K562 (cell line): ENCODE measurements around the gene ATP2A1. TPM values are rescaled to one million over a fixed set of nuclear protein-coding genes. Genes with fewer than 3 reads are reported as not detected.

Experiments used
- HDAC6 ChIP-seq: IDR thresholded peaks from 2 replicates; pipeline ENCODE4 v1.6.1; 2012; ENCODE audit warnings: low read depth, mild to moderate bottlenecking, control low read depth, inconsistent platforms, low read length, moderate library complexity
- NR2C2 ChIP-seq, 2 experiments: fragments of 200-800 bp in 1 of 2; sonication (Bioruptor generic) in 1 of 2; sonication (generic) in 1 of 2; formaldehyde crosslinking in 1 of 2; IDR thresholded peaks; 2 replicates each; pipeline versions ENCODE4 v1.6.1 to v1.8.0; 2016 to 2022; ENCODE audit warnings: mild to moderate bottlenecking in 1 of 2, missing compliant biosample characterization in 1 of 2, missing genetic modification characterization in 1 of 2, missing genetic modification reagents in 1 of 2
- polyA plus RNA-seq, 8 experiments: library from polyadenylated mRNA; depleted of rRNA in 4 of 8; stranded (reverse) in 5 of 8; unstranded in 3 of 8; fragments of >200 nt; fragmentation: Nextera tagmentation in 2 of 8; fragmentation: Illumina TruSeq in 1 of 8; extraction: Ambion mirVana in 2 of 8; extraction: Trizol in 1 of 8; gene quantifications; 2 replicates each; pipeline versions ENCODE4 v1.2.1 to v1.2.3, GENCODE V29; 2011 to 2014; ENCODE audit warnings: inconsistent platforms in 1 of 8, missing spikeins in 1 of 8
- total RNA-seq, 7 experiments: library from RNA; depleted of rRNA in 6 of 7; stranded (reverse); fragments of >200 nt in 6 of 7; fragmentation: Illumina TruSeq in 2 of 7; extraction: Trizol in 2 of 7; gene quantifications; 2 replicates each; pipeline versions ENCODE4 v1.2.1 to v1.2.3, GENCODE V29; 2011 to 2021; ENCODE audit warnings: low replicate concordance in 1 of 7
- TF ChIP-seq, protein P1 (sequence below): sonication (generic); formaldehyde crosslinking; IDR thresholded peaks from 2 replicates; pipeline ENCODE4 v1.4.0; 2020; ENCODE audit warnings: mild to moderate bottlenecking, missing genetic modification reagents
- TF ChIP-seq, protein P2 (sequence below): sonication (generic); formaldehyde crosslinking; IDR thresholded peaks from 2 replicates; pipeline ENCODE4 v1.8.0; 2022; ENCODE audit warnings: mild to moderate bottlenecking, missing genetic modification reagents
- TF ChIP-seq, protein P3 (sequence below): fragments of 450-650 bp; IDR thresholded peaks from 2 replicates; pipeline ENCODE4 v1.7.1; 2018; ENCODE audit warnings: mild to moderate bottlenecking, low read depth; ENCODE audit not compliant: partially characterized antibody

Gene ATP2A1
- total and polyA plus RNA-seq, 9 of the 15 experiments (the other 6 are each of a cell fraction or from before 2014, with no cell fraction given), result 0.25 to 2.6 (median 0.65) TPM

DNA sequence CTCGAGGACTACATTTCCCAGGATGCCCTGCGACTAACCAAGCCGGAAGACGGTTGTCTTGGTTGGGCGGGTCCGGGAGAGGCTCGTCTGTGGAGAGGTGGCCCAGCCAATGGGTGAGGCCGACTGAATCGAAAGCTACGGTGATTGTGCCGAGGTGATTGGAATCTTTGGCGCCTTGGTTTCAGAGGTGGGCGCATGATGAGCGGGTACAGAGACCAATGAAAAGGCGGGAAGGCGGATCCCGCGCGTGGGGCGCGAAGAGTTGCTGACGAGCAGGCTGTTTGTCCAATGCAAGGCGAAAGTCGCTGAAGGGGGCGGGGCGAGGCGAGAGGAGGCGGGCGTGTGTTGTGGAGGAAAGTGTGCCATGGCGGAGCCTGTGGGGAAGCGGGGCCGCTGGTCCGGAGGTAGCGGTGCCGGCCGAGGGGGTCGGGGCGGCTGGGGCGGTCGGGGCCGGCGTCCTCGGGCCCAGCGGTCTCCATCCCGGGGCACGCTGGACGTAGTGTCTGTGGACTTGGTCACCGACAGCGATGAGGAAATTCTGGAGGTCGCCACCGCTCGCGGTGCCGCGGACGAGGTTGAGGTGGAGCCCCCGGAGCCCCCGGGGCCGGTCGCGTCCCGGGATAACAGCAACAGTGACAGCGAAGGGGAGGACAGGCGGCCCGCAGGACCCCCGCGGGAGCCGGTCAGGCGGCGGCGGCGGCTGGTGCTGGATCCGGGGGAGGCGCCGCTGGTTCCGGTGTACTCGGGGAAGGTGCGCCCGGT, 72.5 kb downstream of the ATP2A1 start, which contains the start of gene NFATC2IP (continued):
- TF ChIP-seq, protein P1, sequence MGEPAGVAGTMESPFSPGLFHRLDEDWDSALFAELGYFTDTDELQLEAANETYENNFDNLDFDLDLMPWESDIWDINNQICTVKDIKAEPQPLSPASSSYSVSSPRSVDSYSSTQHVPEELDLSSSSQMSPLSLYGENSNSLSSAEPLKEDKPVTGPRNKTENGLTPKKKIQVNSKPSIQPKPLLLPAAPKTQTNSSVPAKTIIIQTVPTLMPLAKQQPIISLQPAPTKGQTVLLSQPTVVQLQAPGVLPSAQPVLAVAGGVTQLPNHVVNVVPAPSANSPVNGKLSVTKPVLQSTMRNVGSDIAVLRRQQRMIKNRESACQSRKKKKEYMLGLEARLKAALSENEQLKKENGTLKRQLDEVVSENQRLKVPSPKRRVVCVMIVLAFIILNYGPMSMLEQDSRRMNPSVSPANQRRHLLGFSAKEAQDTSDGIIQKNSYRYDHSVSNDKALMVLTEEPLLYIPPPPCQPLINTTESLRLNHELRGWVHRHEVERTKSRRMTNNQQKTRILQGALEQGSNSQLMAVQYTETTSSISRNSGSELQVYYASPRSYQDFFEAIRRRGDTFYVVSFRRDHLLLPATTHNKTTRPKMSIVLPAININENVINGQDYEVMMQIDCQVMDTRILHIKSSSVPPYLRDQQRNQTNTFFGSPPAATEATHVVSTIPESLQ, result no peak
- TF ChIP-seq, protein P2, sequence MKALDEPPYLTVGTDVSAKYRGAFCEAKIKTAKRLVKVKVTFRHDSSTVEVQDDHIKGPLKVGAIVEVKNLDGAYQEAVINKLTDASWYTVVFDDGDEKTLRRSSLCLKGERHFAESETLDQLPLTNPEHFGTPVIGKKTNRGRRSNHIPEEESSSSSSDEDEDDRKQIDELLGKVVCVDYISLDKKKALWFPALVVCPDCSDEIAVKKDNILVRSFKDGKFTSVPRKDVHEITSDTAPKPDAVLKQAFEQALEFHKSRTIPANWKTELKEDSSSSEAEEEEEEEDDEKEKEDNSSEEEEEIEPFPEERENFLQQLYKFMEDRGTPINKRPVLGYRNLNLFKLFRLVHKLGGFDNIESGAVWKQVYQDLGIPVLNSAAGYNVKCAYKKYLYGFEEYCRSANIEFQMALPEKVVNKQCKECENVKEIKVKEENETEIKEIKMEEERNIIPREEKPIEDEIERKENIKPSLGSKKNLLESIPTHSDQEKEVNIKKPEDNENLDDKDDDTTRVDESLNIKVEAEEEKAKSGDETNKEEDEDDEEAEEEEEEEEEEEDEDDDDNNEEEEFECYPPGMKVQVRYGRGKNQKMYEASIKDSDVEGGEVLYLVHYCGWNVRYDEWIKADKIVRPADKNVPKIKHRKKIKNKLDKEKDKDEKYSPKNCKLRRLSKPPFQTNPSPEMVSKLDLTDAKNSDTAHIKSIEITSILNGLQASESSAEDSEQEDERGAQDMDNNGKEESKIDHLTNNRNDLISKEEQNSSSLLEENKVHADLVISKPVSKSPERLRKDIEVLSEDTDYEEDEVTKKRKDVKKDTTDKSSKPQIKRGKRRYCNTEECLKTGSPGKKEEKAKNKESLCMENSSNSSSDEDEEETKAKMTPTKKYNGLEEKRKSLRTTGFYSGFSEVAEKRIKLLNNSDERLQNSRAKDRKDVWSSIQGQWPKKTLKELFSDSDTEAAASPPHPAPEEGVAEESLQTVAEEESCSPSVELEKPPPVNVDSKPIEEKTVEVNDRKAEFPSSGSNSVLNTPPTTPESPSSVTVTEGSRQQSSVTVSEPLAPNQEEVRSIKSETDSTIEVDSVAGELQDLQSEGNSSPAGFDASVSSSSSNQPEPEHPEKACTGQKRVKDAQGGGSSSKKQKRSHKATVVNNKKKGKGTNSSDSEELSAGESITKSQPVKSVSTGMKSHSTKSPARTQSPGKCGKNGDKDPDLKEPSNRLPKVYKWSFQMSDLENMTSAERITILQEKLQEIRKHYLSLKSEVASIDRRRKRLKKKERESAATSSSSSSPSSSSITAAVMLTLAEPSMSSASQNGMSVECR (CRISPR knock-in tag), result 0 out of 2 replicates have a peak, but pooled peaks have one; percentile 19
- TF ChIP-seq HDAC6, result no peak
- no peak for TF ChIP-seq NR2C2 (CRISPR knock-in tag; IDR thresholded peaks at IDR 0.05)
- TF ChIP-seq NR2C2 (tag; IDR thresholded peaks at IDR 0.05), result peak; percentile 43; the same call in 1 of the 2 replicates
- TF ChIP-seq, protein P3, sequence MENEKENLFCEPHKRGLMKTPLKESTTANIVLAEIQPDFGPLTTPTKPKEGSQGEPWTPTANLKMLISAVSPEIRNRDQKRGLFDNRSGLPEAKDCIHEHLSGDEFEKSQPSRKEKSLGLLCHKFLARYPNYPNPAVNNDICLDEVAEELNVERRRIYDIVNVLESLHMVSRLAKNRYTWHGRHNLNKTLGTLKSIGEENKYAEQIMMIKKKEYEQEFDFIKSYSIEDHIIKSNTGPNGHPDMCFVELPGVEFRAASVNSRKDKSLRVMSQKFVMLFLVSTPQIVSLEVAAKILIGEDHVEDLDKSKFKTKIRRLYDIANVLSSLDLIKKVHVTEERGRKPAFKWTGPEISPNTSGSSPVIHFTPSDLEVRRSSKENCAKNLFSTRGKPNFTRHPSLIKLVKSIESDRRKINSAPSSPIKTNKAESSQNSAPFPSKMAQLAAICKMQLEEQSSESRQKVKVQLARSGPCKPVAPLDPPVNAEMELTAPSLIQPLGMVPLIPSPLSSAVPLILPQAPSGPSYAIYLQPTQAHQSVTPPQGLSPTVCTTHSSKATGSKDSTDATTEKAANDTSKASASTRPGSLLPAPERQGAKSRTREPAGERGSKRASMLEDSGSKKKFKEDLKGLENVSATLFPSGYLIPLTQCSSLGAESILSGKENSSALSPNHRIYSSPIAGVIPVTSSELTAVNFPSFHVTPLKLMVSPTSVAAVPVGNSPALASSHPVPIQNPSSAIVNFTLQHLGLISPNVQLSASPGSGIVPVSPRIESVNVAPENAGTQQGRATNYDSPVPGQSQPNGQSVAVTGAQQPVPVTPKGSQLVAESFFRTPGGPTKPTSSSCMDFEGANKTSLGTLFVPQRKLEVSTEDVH, result peak; percentile 95
